ENCODE measurements around the gene PLOD1.

Gene PLOD1

DNA sequence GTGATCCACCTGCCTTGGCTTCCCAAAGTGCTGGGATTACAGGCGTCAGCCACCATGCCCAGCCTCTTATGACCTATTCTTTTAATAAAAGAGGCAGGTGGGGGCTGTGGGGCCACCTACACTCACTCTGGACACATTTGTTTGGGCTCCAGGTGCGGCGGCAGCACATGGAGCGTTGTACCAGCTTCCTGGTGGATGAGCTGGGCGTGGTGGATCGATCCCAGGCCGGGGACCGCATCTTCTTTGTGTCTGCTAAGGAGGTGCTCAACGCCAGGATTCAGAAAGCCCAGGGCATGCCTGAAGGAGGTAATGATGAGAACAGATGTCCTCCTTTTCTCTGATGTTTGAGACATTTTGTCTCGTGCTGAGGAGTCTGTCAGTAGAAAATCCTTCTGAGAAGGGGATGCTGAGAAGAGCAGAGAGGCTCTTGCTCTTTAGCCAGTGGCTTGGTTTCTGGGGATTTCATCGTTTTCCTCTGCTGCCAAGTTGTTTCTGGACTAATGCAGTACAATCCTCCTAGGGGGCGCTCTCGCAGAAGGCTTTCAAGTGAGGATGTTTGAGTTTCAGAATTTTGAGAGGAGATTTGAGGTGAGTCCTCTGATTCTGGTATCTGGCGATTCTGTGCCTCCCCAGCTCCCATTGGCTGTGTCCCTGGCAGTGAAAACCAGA is 66.9 kb downstream of the PLOD1 start:
- Histone ChIP-seq H3K36me3 (ENCODE audit: control insufficient read depth in 2 of 2, insufficient read depth in 1 of 2, low read length in 2 of 2) (peaks cover 25 to 97% of the 10 kb centered on the region in 2 experiments; a peak in 2 of 3 replicates), H3K4me3 (ENCODE audit: low read depth, low read length) (no peak overlapping the region), H3K27ac (ENCODE audit: extremely low read depth, low read depth, low read length) (no peak overlapping the region), H3K9me3 (ENCODE audit: control insufficient read depth, insufficient read depth, low read depth, low read length) (no peaks in the 10 kb centered on the region), H3K4me1 (ENCODE audit: control insufficient read depth, insufficient read depth, low read length) (no peaks in the 10 kb centered on the region)
- ChIA-PET CTCF (interaction anchor here (0.7 to 1.1 kb wide), 3 partner anchors 12 to 80 kb away, joined by 3 read pairs; no protein-coding TSS in a partner anchor), POLR2A (interaction anchor here (1.4 kb wide), 1 partner anchor 18 kb away, joined by 4 read pairs; the partner anchor contains the start of gene MIIP)
- TF ChIP-seq, protein P1, sequence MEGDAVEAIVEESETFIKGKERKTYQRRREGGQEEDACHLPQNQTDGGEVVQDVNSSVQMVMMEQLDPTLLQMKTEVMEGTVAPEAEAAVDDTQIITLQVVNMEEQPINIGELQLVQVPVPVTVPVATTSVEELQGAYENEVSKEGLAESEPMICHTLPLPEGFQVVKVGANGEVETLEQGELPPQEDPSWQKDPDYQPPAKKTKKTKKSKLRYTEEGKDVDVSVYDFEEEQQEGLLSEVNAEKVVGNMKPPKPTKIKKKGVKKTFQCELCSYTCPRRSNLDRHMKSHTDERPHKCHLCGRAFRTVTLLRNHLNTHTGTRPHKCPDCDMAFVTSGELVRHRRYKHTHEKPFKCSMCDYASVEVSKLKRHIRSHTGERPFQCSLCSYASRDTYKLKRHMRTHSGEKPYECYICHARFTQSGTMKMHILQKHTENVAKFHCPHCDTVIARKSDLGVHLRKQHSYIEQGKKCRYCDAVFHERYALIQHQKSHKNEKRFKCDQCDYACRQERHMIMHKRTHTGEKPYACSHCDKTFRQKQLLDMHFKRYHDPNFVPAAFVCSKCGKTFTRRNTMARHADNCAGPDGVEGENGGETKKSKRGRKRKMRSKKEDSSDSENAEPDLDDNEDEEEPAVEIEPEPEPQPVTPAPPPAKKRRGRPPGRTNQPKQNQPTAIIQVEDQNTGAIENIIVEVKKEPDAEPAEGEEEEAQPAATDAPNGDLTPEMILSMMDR (tag by site-specific recombination; IDR thresholded peaks at IDR 0.05) = peak; percentile 48; the same call in 1 of the 2 replicates
- no peak for TF ChIP-seq ZNF704 (tag by site-specific recombination; IDR thresholded peaks at IDR 0.05)

- TF ChIP-seq ZIC2 (tag by site-specific recombination; IDR thresholded peaks at IDR 0.05) (peak; percentile 14; the same call in 1 of the 2 replicates), ZNF221 (tag by site-specific recombination; IDR thresholded peaks at IDR 0.05; ENCODE audit: borderline replicate concordance) (no peak), KLF1 (tag by site-specific recombination; IDR thresholded peaks at IDR 0.05) (peak; percentile 73), ZNF585B (tag by site-specific recombination; IDR thresholded peaks at IDR 0.05) (no peak), ZNF266 (tag by site-specific recombination; IDR thresholded peaks at IDR 0.05; ENCODE audit: low read depth) (no peak), ZNF624 (tag by site-specific recombination; IDR thresholded peaks at IDR 0.05) (no peak), ZNF600 (tag by site-specific recombination; IDR thresholded peaks at IDR 0.05) (peak; percentile 61; the same call in 1 of the 2 replicates), GLIS1 (tag by site-specific recombination; IDR thresholded peaks at IDR 0.05) (peak; percentile 79)
- Histone ChIP-seq H3K4me1 (ENCODE audit: control insufficient read depth, insufficient read depth, low read length) (no peaks in the 10 kb centered on the region), H3K4me3 (ENCODE audit: low read depth, low read length) (no peak overlapping the region), H3K36me3 (ENCODE audit: control insufficient read depth in 2 of 2, insufficient read depth in 1 of 2, low read length in 2 of 2) (peaks cover 18 to 97% of the 10 kb centered on the region in 2 experiments; a peak in 2 of 3 replicates), H3K9me3 (ENCODE audit: control insufficient read depth, insufficient read depth, low read depth, low read length) (no peaks in the 10 kb centered on the region), H3K27ac (ENCODE audit: extremely low read depth, low read depth, low read length) (no peak overlapping the region)
- ChIA-PET POLR2A (interaction anchor here (1.4 kb wide), 1 partner anchor 17 kb away, joined by 4 read pairs; the partner anchor contains the start of gene MIIP), CTCF (interaction anchor here (0.6 to 1.1 kb wide), 8 partner anchors 8 to 206 kb away, joined by 3 to 9 read pairs (median 3); no protein-coding TSS in a partner anchor)
These were observed 67.5 kb downstream of the PLOD1 start for GRCh38 chr1:12001996-12002493.

DNA sequence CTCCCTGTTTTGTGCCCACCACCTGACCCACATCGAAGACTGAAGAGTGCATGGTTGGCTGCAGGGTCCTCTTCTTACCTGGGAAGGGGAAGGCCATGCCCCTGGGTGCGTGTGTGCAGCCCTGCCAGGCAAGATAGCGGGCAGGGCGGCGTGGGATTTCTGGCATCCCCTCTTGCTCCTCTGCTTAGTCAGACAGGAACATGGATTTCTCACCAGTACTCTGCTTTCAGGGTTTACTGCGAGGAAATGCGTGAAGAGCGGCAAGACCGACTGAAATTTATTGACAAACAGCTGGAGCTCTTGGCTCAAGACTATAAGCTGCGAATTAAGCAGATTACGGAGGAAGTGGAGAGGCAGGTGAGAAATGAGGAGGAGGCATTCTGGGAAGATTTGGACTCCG is 69.2 kb downstream of the PLOD1 start:
- POLR2A ChIA-PET = interaction anchor here (1.0 kb wide), 1 partner anchor 15 kb away, joined by 3 read pairs; the partner anchor contains the start of gene MIIP
- Histone ChIP-seq H3K4me1 (ENCODE audit: control insufficient read depth, insufficient read depth, low read length) (no peaks in the 10 kb centered on the region), H3K36me3 (ENCODE audit: control insufficient read depth in 2 of 2, insufficient read depth in 1 of 2, low read length in 2 of 2) (peaks cover 11 to 92% of the 10 kb centered on the region in 2 experiments; a peak in 2 of 3 replicates), H3K4me3 (ENCODE audit: low read depth, low read length) (no peak overlapping the region), H3K27ac (ENCODE audit: extremely low read depth, low read depth, low read length) (no peak overlapping the region), H3K9me3 (ENCODE audit: control insufficient read depth, insufficient read depth, low read depth, low read length) (no peaks in the 10 kb centered on the region)
- CTCF ChIA-PET = interaction anchor here (0.7 to 1.0 kb wide), 3 partner anchors 8 to 33 kb away, joined by 3 to 7 read pairs (median 4); no protein-coding TSS in a partner anchor
- TF ChIP-seq ZXDB (tag by site-specific recombination; IDR thresholded peaks at IDR 0.05) (no peak), HIC1 (tag by site-specific recombination; IDR thresholded peaks at IDR 0.05) (no peak), KLF1 (tag by site-specific recombination; IDR thresholded peaks at IDR 0.05) (no peak), ZNF155 (tag by site-specific recombination; IDR thresholded peaks at IDR 0.05) (no peak), HOXD13 (CRISPR knock-in tag; IDR thresholded peaks at IDR 0.05; ENCODE audit: borderline replicate concordance) (no peak), ZNF670 (tag by site-specific recombination; IDR thresholded peaks at IDR 0.05; ENCODE audit: low read depth) (no peak), ZNF302 (tag by site-specific recombination; IDR thresholded peaks at IDR 0.05; ENCODE audit: low read depth) (no peak), ZNF394 (tag by site-specific recombination; IDR thresholded peaks at IDR 0.05; ENCODE audit: borderline replicate concordance) (no peak)
- TF ChIP-seq, protein P2, sequence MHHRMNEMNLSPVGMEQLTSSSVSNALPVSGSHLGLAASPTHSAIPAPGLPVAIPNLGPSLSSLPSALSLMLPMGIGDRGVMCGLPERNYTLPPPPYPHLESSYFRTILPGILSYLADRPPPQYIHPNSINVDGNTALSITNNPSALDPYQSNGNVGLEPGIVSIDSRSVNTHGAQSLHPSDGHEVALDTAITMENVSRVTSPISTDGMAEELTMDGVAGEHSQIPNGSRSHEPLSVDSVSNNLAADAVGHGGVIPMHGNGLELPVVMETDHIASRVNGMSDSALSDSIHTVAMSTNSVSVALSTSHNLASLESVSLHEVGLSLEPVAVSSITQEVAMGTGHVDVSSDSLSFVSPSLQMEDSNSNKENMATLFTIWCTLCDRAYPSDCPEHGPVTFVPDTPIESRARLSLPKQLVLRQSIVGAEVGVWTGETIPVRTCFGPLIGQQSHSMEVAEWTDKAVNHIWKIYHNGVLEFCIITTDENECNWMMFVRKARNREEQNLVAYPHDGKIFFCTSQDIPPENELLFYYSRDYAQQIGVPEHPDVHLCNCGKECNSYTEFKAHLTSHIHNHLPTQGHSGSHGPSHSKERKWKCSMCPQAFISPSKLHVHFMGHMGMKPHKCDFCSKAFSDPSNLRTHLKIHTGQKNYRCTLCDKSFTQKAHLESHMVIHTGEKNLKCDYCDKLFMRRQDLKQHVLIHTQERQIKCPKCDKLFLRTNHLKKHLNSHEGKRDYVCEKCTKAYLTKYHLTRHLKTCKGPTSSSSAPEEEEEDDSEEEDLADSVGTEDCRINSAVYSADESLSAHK (tag by site-specific recombination; IDR thresholded peaks at IDR 0.05) = no peak
- TF ChIP-seq, protein P3, sequence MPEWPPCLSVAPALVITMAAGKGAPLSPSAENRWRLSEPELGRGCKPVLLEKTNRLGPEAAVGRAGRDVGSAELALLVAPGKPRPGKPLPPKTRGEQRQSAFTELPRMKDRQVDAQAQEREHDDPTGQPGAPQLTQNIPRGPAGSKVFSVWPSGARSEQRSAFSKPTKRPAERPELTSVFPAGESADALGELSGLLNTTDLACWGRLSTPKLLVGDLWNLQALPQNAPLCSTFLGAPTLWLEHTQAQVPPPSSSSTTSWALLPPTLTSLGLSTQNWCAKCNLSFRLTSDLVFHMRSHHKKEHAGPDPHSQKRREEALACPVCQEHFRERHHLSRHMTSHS (tag by site-specific recombination; IDR thresholded peaks at IDR 0.05) = no peak
